Measurements from ENCODE around the gene TMEM182. TPM values are rescaled to one million over a fixed set of nuclear protein-coding genes. Genes with fewer than 3 reads are reported as not detected.

Gene TMEM182
- polyA plus RNA-seq, 1 donor from 2014 or later = 3.8 TPM

DNA sequence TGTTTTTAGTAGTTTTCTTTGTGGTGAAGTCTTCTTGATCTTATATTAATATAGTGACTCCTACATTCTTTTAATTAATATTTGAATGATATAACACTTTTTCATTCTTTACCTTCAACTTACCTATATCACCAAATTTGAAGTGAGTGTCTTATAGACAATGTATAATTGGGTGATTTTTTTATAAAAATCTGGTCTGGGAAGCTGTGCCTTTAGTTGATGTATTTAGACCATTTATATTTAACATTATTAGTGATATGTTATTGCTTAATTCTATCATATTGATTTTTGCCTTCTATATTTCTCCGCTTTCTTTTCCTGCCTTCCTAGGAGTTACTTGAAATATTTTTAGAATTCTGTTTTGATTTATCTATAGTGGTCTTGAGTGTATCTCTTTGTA lies 16.4 kb downstream of the TMEM182 start:
- TF ChIP-seq CTCF (IDR thresholded peaks at IDR 0.05; ENCODE audit: poor library complexity, severe bottlenecking) (no peak), EP300 (conservative IDR thresholded peaks at IDR 0.05; ENCODE audit: poor library complexity, severe bottlenecking) (no peak), TAF1 (IDR thresholded peaks at IDR 0.05; ENCODE audit: low read depth) (no peak), POLR2AphosphoS5 (IDR thresholded peaks at IDR 0.05) (no peak), SMC3 (conservative IDR thresholded peaks at IDR 0.05; ENCODE audit: poor library complexity) (no peak), MXI1 (conservative IDR thresholded peaks at IDR 0.05; ENCODE audit: poor library complexity, severe bottlenecking) (no peak), RAD21 (conservative IDR thresholded peaks at IDR 0.05) (no peak), EZH2 (IDR thresholded peaks at IDR 0.05; ENCODE audit: borderline replicate concordance, insufficient read depth, low read length, poor library complexity, severe bottlenecking) (no peak)
- TF ChIP-seq, protein P1, sequence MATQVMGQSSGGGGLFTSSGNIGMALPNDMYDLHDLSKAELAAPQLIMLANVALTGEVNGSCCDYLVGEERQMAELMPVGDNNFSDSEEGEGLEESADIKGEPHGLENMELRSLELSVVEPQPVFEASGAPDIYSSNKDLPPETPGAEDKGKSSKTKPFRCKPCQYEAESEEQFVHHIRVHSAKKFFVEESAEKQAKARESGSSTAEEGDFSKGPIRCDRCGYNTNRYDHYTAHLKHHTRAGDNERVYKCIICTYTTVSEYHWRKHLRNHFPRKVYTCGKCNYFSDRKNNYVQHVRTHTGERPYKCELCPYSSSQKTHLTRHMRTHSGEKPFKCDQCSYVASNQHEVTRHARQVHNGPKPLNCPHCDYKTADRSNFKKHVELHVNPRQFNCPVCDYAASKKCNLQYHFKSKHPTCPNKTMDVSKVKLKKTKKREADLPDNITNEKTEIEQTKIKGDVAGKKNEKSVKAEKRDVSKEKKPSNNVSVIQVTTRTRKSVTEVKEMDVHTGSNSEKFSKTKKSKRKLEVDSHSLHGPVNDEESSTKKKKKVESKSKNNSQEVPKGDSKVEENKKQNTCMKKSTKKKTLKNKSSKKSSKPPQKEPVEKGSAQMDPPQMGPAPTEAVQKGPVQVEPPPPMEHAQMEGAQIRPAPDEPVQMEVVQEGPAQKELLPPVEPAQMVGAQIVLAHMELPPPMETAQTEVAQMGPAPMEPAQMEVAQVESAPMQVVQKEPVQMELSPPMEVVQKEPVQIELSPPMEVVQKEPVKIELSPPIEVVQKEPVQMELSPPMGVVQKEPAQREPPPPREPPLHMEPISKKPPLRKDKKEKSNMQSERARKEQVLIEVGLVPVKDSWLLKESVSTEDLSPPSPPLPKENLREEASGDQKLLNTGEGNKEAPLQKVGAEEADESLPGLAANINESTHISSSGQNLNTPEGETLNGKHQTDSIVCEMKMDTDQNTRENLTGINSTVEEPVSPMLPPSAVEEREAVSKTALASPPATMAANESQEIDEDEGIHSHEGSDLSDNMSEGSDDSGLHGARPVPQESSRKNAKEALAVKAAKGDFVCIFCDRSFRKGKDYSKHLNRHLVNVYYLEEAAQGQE (IDR thresholded peaks at IDR 0.05; ENCODE audit: borderline replicate concordance) = no peak
- no peak overlapping the region for H3K27ac ChIP-seq (ENCODE audit: low read length)
- no peaks in the 10 kb centered on the region for H3F3A ChIP-seq (ENCODE audit: insufficient read depth, low read length, poor library complexity, severe bottlenecking)
- no peak overlapping the region for H3K4me3 ChIP-seq (ENCODE audit: low read length)
- no peaks in the 10 kb centered on the region for H4K20me1 ChIP-seq (ENCODE audit: insufficient read depth)
- H3K36me3 ChIP-seq (ENCODE audit: insufficient read depth, low read length) = no peaks in the 10 kb centered on the region
- no peaks in the 10 kb centered on the region for H3K9me3 ChIP-seq (ENCODE audit: low read length)
- H3K27me3 ChIP-seq (ENCODE audit: insufficient read depth, low read depth, low read length) = no peaks in the 10 kb centered on the region
- H2AFZ ChIP-seq (ENCODE audit: low read depth, low read length) = no peak overlapping the region
- H3K9ac ChIP-seq (ENCODE audit: low read length) = no peak overlapping the region
- H3K79me2 ChIP-seq (replicated peaks; ENCODE audit: insufficient read depth, low read length) = no peaks in the 10 kb centered on the region
- H3K9me2 ChIP-seq (ENCODE audit: insufficient read depth, low read length) = no peaks in the 10 kb centered on the region
- H3K4me2 ChIP-seq (ENCODE audit: low read length) = no peak overlapping the region

- Histone ChIP-seq H3F3A (ENCODE audit: insufficient read depth, low read length, poor library complexity, severe bottlenecking) (no peaks in the 10 kb centered on the region), H3K27ac (ENCODE audit: low read length) (no peak overlapping the region), H3K9me3 (ENCODE audit: low read length) (no peaks in the 10 kb centered on the region), H4K20me1 (ENCODE audit: insufficient read depth) (no peaks in the 10 kb centered on the region), H3K27me3 (ENCODE audit: insufficient read depth, low read depth, low read length) (no peaks in the 10 kb centered on the region), H3K79me2 (replicated peaks; ENCODE audit: insufficient read depth, low read length) (no peaks in the 10 kb centered on the region), H3K9ac (ENCODE audit: low read length) (no peak overlapping the region), H3K4me3 (ENCODE audit: low read length) (no peak overlapping the region), H3K36me3 (ENCODE audit: insufficient read depth, low read length) (no peaks in the 10 kb centered on the region), H2AFZ (ENCODE audit: low read depth, low read length) (no peak overlapping the region), H3K9me2 (ENCODE audit: insufficient read depth, low read length) (no peaks in the 10 kb centered on the region), H3K4me2 (ENCODE audit: low read length) (no peak overlapping the region)
- TF ChIP-seq, protein P1 (IDR thresholded peaks at IDR 0.05; ENCODE audit: borderline replicate concordance) = no peak
- TF ChIP-seq CTCF (IDR thresholded peaks at IDR 0.05; ENCODE audit: poor library complexity, severe bottlenecking) = no peak
These were observed 18.6 kb downstream of the TMEM182 start for GRCh38 chr2:102780467-102780866.

All from neural cell (in vitro differentiated cells).